MM.1S (cell line): ENCODE data around the gene OLIG1.

Experiments
- DNase-seq: peaks from one replicate; pipeline ENCODE4 v3.0.0-alpha.2; 2015
- H2AFZ ChIP-seq: fragments of 300-600 bp; sonication (generic); 2 replicates; pipeline ENCODE4 v1.6.0; 2016; ENCODE audit warnings: antibody characterized with exemption, low read length
- H3F3A ChIP-seq: fragments of 300-600 bp; sonication (generic); 2 replicates; pipeline ENCODE4 v1.6.1; 2016; ENCODE audit warnings: mild to moderate bottlenecking, antibody characterized with exemption, low read length, moderate library complexity, mixed read lengths; ENCODE audit not compliant: insufficient read depth
- H3K27ac ChIP-seq: fragments of 300-600 bp; sonication (generic); 2 replicates; pipeline ENCODE4 v1.5.1; 2016; ENCODE audit warnings: mild to moderate bottlenecking, low read length
- H3K27me3 ChIP-seq: fragments of 300-600 bp; sonication (generic); replicated peaks from 2 replicates; pipeline ENCODE4 v1.6.0; 2016; ENCODE audit warnings: low read length; ENCODE audit not compliant: insufficient read depth
- H3K36me3 ChIP-seq: fragments of 300-600 bp; sonication (generic); replicated peaks from 2 replicates; pipeline ENCODE4 v1.6.1; 2016; ENCODE audit warnings: mild to moderate bottlenecking, low read length, mixed read lengths; ENCODE audit not compliant: insufficient read depth
- H3K4me1 ChIP-seq: fragments of 300-600 bp; sonication (generic); 2 replicates; pipeline ENCODE4 v1.6.1; 2016; ENCODE audit warnings: low read length, mixed read lengths
- H3K4me2 ChIP-seq: fragments of 300-600 bp; sonication (generic); 2 replicates; pipeline ENCODE4 v1.6.0; 2016; ENCODE audit warnings: low read depth, low read length
- H3K4me3 ChIP-seq: fragments of 300-600 bp; sonication (generic); 2 replicates; pipeline ENCODE4 v1.5.1; 2016; ENCODE audit warnings: low read length, mixed read lengths
- H3K79me2 ChIP-seq: fragments of 300-600 bp; sonication (generic); 2 replicates; pipeline ENCODE4 v1.6.1; 2016; ENCODE audit warnings: mixed run types, low read length, mixed read lengths
- H3K9ac ChIP-seq: fragments of 300-600 bp; sonication (generic); 2 replicates; pipeline ENCODE4 v1.6.1; 2016; ENCODE audit warnings: low read length, mixed read lengths
- H3K9me2 ChIP-seq: fragments of 300-600 bp; sonication (generic); replicated peaks from 2 replicates; pipeline ENCODE4 v1.6.1; 2016; ENCODE audit warnings: mild to moderate bottlenecking, low read length, mixed read lengths; ENCODE audit not compliant: insufficient read depth
- H3K9me3 ChIP-seq: fragments of 300-600 bp; sonication (generic); replicated peaks from 2 replicates; pipeline ENCODE4 v1.6.1; 2016; ENCODE audit warnings: mild to moderate bottlenecking, low read length, mixed read lengths; ENCODE audit not compliant: insufficient read depth
- H4K20me1 ChIP-seq: fragments of 300-600 bp; sonication (generic); 2 replicates; pipeline ENCODE4 v1.6.1; 2016; ENCODE audit warnings: mild to moderate bottlenecking, low read length, moderate library complexity, mixed read lengths; ENCODE audit not compliant: insufficient read depth
- CTCF ChIP-seq: fragments of 300-600 bp; sonication (generic); IDR thresholded peaks from 2 replicates; pipeline ENCODE4 v1.5.1; 2016; ENCODE audit warnings: antibody characterized with exemption, low read length, mixed read lengths
- EZH2 ChIP-seq: fragments of 300-600 bp; sonication (generic); optimal IDR thresholded peaks from 2 replicates; pipeline ENCODE3; 2017; ENCODE audit warnings: low read depth, mild to moderate bottlenecking, antibody characterized with exemption, low read length, mixed read lengths
- EZH2phosphoT487 ChIP-seq: fragments of 300-600 bp; sonication (generic); IDR thresholded peaks from 2 replicates; pipeline ENCODE4 v1.6.1; 2018; ENCODE audit warnings: antibody characterized with exemption, low read length

Gene OLIG1

GRCh38 chr21:33053951-33054350 is 16.0 kb upstream of the OLIG1 start:
- Histone ChIP-seq H3K36me3 (no peaks in the 10 kb centered on the region), H3K9ac (no peak overlapping the region), H2AFZ (no peak overlapping the region), H4K20me1 (no peaks in the 10 kb centered on the region), H3K4me2 (no peak overlapping the region), H3K27ac (no peak overlapping the region), H3K4me3 (no peak overlapping the region), H3K27me3 (no peaks in the 10 kb centered on the region), H3K9me3 (no peaks in the 10 kb centered on the region), H3F3A (peaks cover 4% of the 10 kb centered on the region; the same call in 1 of the 2 replicates), H3K79me2 (no peaks in the 10 kb centered on the region), H3K4me1 (peaks cover 11% of the 10 kb centered on the region), H3K9me2 (no peaks in the 10 kb centered on the region)
- TF ChIP-seq EZH2phosphoT487 (no peak), EZH2 (no peak), CTCF (no peak)
- DNase-seq: no peak

- Histone ChIP-seq H3K36me3 (no peaks in the 10 kb centered on the region), H3K9me3 (no peaks in the 10 kb centered on the region), H3K4me2 (no peak overlapping the region), H3K79me2 (no peaks in the 10 kb centered on the region), H3K27ac (no peak overlapping the region), H3K9me2 (no peaks in the 10 kb centered on the region), H4K20me1 (no peaks in the 10 kb centered on the region), H3K27me3 (no peaks in the 10 kb centered on the region), H3K4me3 (no peak overlapping the region), H3F3A (peaks cover 17% of the 10 kb centered on the region), H2AFZ (no peak overlapping the region), H3K4me1 (peaks cover 24% of the 10 kb centered on the region), H3K9ac (no peak overlapping the region)
- no peak for TF ChIP-seq CTCF
- no peak for TF ChIP-seq EZH2
- no peak for TF ChIP-seq EZH2phosphoT487
- no peak for DNase-seq
Observed at GRCh38 chr21:33055991-33056390, 13.9 kb upstream of the OLIG1 start.

GRCh38 chr21:33057385-33057940 is 12.5 kb upstream of the OLIG1 start:
- Histone ChIP-seq H3K4me2 (no peak overlapping the region), H3K4me1 (peaks cover 23% of the 10 kb centered on the region)
- no peak for DNase-seq

More at GRCh38 chr21:33057385-33057940, 12.5 kb upstream of the OLIG1 start:
- Histone ChIP-seq H3K9ac (no peak overlapping the region), H3K27me3 (no peaks in the 10 kb centered on the region), H3K9me3 (no peaks in the 10 kb centered on the region), H3K79me2 (no peaks in the 10 kb centered on the region), H3K4me3 (no peak overlapping the region), H2AFZ (no peak overlapping the region), H3K36me3 (no peaks in the 10 kb centered on the region), H3K9me2 (no peaks in the 10 kb centered on the region), H3K27ac (no peak overlapping the region), H4K20me1 (no peaks in the 10 kb centered on the region), H3F3A (peaks cover 17% of the 10 kb centered on the region)
- TF ChIP-seq EZH2 (no peak), CTCF (no peak), EZH2phosphoT487 (no peak)
